H1 (cell line): ENCODE results near the gene ZFYVE19. TPM values are rescaled to one million over a fixed set of nuclear protein-coding genes. Genes with fewer than 3 reads are reported as not detected.

Source experiments
- CTCF ChIA-PET: fragments of 300-600 bp; sonication (Branson Sonifier 250); formaldehyde crosslinking; loops from one replicate; lab custom pipeline; 2021; ENCODE audit not compliant: partially characterized antibody; lab: Charles Lee
- POLR2A ChIA-PET: fragments of 300-600 bp; sonication (Branson Sonifier 250); formaldehyde crosslinking; loops from one replicate; lab custom pipeline; 2021; ENCODE audit warnings: inconsistent platforms; ENCODE audit not compliant: partially characterized antibody; lab: Charles Lee
- DNase-seq, 2 experiments: peaks; one replicate each; pipeline versions ENCODE4 v3.0.0 to v3.0.0-alpha.2; 2010 to 2022; ENCODE audit warnings: low spot score in 2 of 2, low read depth in 1 of 2, mixed read lengths in 1 of 2
- FAIRE-seq: peaks from 2 replicates; lab custom pipeline; 2011; peaks lifted over from hg19 to GRCh38; lab: Jason Lieb, UNC
- H2AFZ ChIP-seq: 2 replicates; pipeline ENCODE4 v1.8.1; 2012; ENCODE audit warnings: low read length, inconsistent platforms
- H2AK5ac ChIP-seq: 2 replicates; pipeline ENCODE4 v1.6.1; 2013; ENCODE audit warnings: low read depth, low read length
- H2BK120ac ChIP-seq: replicated peaks from 2 replicates; pipeline ENCODE3; 2013; ENCODE audit warnings: low read depth, low read length, inconsistent platforms
- H2BK12ac ChIP-seq: 2 replicates; pipeline ENCODE4 v1.6.1; 2013; ENCODE audit warnings: low read depth, low read length
- H2BK15ac ChIP-seq: 2 replicates; pipeline ENCODE4 v1.6.1; 2013; ENCODE audit warnings: low read length
- H2BK20ac ChIP-seq: 2 replicates; pipeline ENCODE4 v1.6.1; 2013; ENCODE audit warnings: low read length
- H2BK5ac ChIP-seq: 2 replicates; pipeline ENCODE4 v1.6.1; 2013; ENCODE audit warnings: low read depth, low read length
- H3K14ac ChIP-seq: 2 replicates; pipeline ENCODE4 v1.6.1; 2013; ENCODE audit warnings: inconsistent platforms; ENCODE audit not compliant: insufficient read length
- H3K18ac ChIP-seq: 2 replicates; pipeline ENCODE4 v1.6.1; 2013; ENCODE audit warnings: low read length; ENCODE audit errors: extremely low read depth
- H3K23ac ChIP-seq: 2 replicates; pipeline ENCODE4 v1.6.1; 2013; ENCODE audit warnings: inconsistent platforms; ENCODE audit not compliant: insufficient read length
- H3K23me2 ChIP-seq: 2 replicates; pipeline ENCODE4 v1.6.1; 2013; ENCODE audit warnings: low read depth, low read length
- H3K27ac ChIP-seq: 2 replicates; pipeline ENCODE4 v1.6.1; 2011; ENCODE audit warnings: low read depth, low read length, inconsistent platforms
- H3K27me3 ChIP-seq, 4 experiments: replicated peaks in 1 of 4; 1 replicate in 1 of 4; 2 replicates in 3 of 4; pipeline versions ENCODE4 v1.6.1 to v1.8.1; 2011 to 2013; ENCODE audit warnings: low read length in 3 of 4, mild to moderate bottlenecking in 3 of 4, inconsistent platforms in 2 of 4, mixed read lengths in 2 of 4, moderate library complexity in 1 of 4; ENCODE audit not compliant: control insufficient read depth in 3 of 4, insufficient read depth in 3 of 4; ENCODE audit errors: extremely low read depth in 1 of 4
- H3K36me3 ChIP-seq, 4 experiments: 2 replicates each; pipeline versions ENCODE4 v1.6.1 to v1.8.1; 2011 to 2013; ENCODE audit warnings: mild to moderate bottlenecking in 4 of 4, low read length in 3 of 4, moderate library complexity in 2 of 4, control low read depth in 1 of 4, inconsistent platforms in 1 of 4; ENCODE audit not compliant: insufficient read depth in 4 of 4, control insufficient read depth in 2 of 4
- H3K4ac ChIP-seq: replicated peaks from 2 replicates; pipeline ENCODE3; 2013; ENCODE audit warnings: low read length, low read depth, mixed read lengths, inconsistent platforms; ENCODE audit not compliant: insufficient read length
- H3K4me1 ChIP-seq, 4 experiments: replicated peaks in 1 of 4; 1 replicate in 1 of 4; 2 replicates in 3 of 4; pipeline versions ENCODE4 v1.6.1 to v1.8.1; 2011 to 2013; ENCODE audit warnings: low read length in 3 of 4, inconsistent platforms in 2 of 4, mixed read lengths in 1 of 4; ENCODE audit not compliant: insufficient read depth in 4 of 4, control insufficient read depth in 3 of 4
- H3K4me2 ChIP-seq, 2 experiments: 2 replicates each; pipeline versions ENCODE4 v1.6.1 to v1.8.1; 2011 to 2013; ENCODE audit warnings: low read depth in 2 of 2, low read length in 2 of 2, control low read depth in 1 of 2, inconsistent platforms in 1 of 2, mild to moderate bottlenecking in 1 of 2; ENCODE audit not compliant: insufficient read depth in 1 of 2
- H3K4me3 ChIP-seq, 4 experiments: fragments of 200-600, 300-600 bp in 1 of 4; sonication (generic), shearing (Covaris generic), sonication (Bioruptor Twin) in 1 of 4; 2 replicates each; pipeline versions ENCODE4 v1.5.1 to v1.8.1; 2011 to 2016; ENCODE audit warnings: low read length in 4 of 4, low read depth in 3 of 4, control low read depth in 2 of 4, inconsistent platforms in 2 of 4, mild to moderate bottlenecking in 2 of 4, mixed read lengths in 1 of 4, moderate library complexity in 1 of 4; ENCODE audit not compliant: insufficient read depth in 2 of 4; ENCODE audit errors: extremely low read depth in 1 of 4
- H3K56ac ChIP-seq: replicated peaks from 2 replicates; pipeline ENCODE3; 2013; ENCODE audit warnings: low read depth, mild to moderate bottlenecking, mixed read lengths, low read length, inconsistent platforms; ENCODE audit not compliant: insufficient read length
- H3K79me1 ChIP-seq: 2 replicates; pipeline ENCODE4 v1.6.1; 2013; ENCODE audit warnings: low read depth, low read length, control low read depth
- H3K79me2 ChIP-seq, 2 experiments: 2 replicates each; pipeline versions ENCODE4 v1.6.1 to v1.8.1; 2012 to 2013; ENCODE audit warnings: low read length in 2 of 2, mild to moderate bottlenecking in 2 of 2, inconsistent platforms in 1 of 2; ENCODE audit not compliant: insufficient read depth in 2 of 2, control insufficient read depth in 1 of 2
- H3K9ac ChIP-seq, 4 experiments: replicated peaks in 1 of 4; 1 replicate in 1 of 4; 2 replicates in 3 of 4; pipeline versions ENCODE4 v1.6.1 to v1.8.1; 2011 to 2013; ENCODE audit warnings: low read depth in 3 of 4, low read length in 3 of 4, control low read depth in 2 of 4, mild to moderate bottlenecking in 2 of 4, moderate library complexity in 2 of 4, inconsistent platforms in 1 of 4; ENCODE audit errors: extremely low read depth in 1 of 4
- H3K9me3 ChIP-seq, 2 experiments: 2 replicates each; pipeline versions ENCODE4 v1.6.1 to v1.8.1; 2012 to 2013; ENCODE audit warnings: mild to moderate bottlenecking in 2 of 2, moderate library complexity in 2 of 2, control low read depth in 1 of 2, inconsistent platforms in 1 of 2, low read depth in 1 of 2, low read length in 1 of 2, mixed read lengths in 1 of 2; ENCODE audit not compliant: insufficient read depth in 2 of 2
- H4K20me1 ChIP-seq, 2 experiments: replicated peaks in 1 of 2; 2 replicates each; pipeline versions ENCODE3 to v1.8.1; 2011 to 2013; ENCODE audit warnings: inconsistent platforms in 2 of 2, low read length in 2 of 2, mild to moderate bottlenecking in 1 of 2; ENCODE audit not compliant: insufficient read depth in 2 of 2, control insufficient read depth in 1 of 2
- H4K5ac ChIP-seq: 2 replicates; pipeline ENCODE4 v1.6.1; 2013; ENCODE audit warnings: low read length, low read depth, mixed read lengths, inconsistent platforms; ENCODE audit not compliant: insufficient read length
- H4K8ac ChIP-seq: 2 replicates; pipeline ENCODE4 v1.8.0; 2013; ENCODE audit warnings: mild to moderate bottlenecking, moderate library complexity, low read length, inconsistent platforms; ENCODE audit not compliant: insufficient read depth; ENCODE audit errors: extremely low read depth
- H4K91ac ChIP-seq: replicated peaks from 2 replicates; pipeline ENCODE3; 2013; ENCODE audit warnings: low read length, mixed read lengths, inconsistent platforms; ENCODE audit not compliant: insufficient read length
- BCL11A ChIP-seq, 2 experiments: IDR thresholded peaks; one replicate each; pipeline ENCODE4 v1.6.1; 2011; ENCODE audit warnings: low read depth in 2 of 2, low read length in 2 of 2, mild to moderate bottlenecking in 2 of 2
- BRCA1 ChIP-seq: IDR thresholded peaks from 2 replicates; pipeline ENCODE4 v1.6.1; 2012; ENCODE audit warnings: low read depth, low read length, improper control_type of control experiment
- CEBPB ChIP-seq: IDR thresholded peaks from 2 replicates; pipeline ENCODE4 v1.6.1; 2012; ENCODE audit warnings: low read depth, low read length
- HDAC6 ChIP-seq: IDR thresholded peaks from one replicate; pipeline ENCODE4 v1.7.1; 2012; ENCODE audit warnings: low read depth, mild to moderate bottlenecking, inconsistent platforms, low read length, moderate library complexity
- NANOG ChIP-seq: IDR thresholded peaks from 2 replicates; pipeline ENCODE4 v1.6.1; 2011; ENCODE audit warnings: low read length, low read depth, mild to moderate bottlenecking, inconsistent platforms; ENCODE audit not compliant: insufficient read depth, poor library complexity, severe bottlenecking
- POU5F1 ChIP-seq: IDR thresholded peaks from 2 replicates; pipeline ENCODE4 v1.6.1; 2011; ENCODE audit warnings: low read depth, mild to moderate bottlenecking, low read length, moderate library complexity
- RAD21 ChIP-seq, 2 experiments: IDR thresholded peaks in 1 of 2; conservative IDR thresholded peaks in 1 of 2; 2 replicates each; pipeline ENCODE4 v1.6.1; 2011; ENCODE audit warnings: low read depth in 2 of 2, low read length in 2 of 2, improper control_type of control experiment in 1 of 2, inconsistent platforms in 1 of 2, mild to moderate bottlenecking in 1 of 2, moderate library complexity in 1 of 2
- SP1 ChIP-seq: IDR thresholded peaks from 2 replicates; pipeline ENCODE4 v1.6.1; 2011; ENCODE audit warnings: low read depth, low read length
- TEAD4 ChIP-seq: IDR thresholded peaks from 2 replicates; pipeline ENCODE4 v1.6.1; 2012; ENCODE audit warnings: low read depth, low read length, inconsistent platforms, mixed read lengths
- WGBS, 2 experiments: shearing (Covaris generic) in 1 of 2; methylation state at CpG; one replicate each; pipeline versions ENCODE4 v1.1.6 to v1.1.7; 2013 to 2015; ENCODE audit warnings: low lambda C conversion rate in 2 of 2, mixed read lengths in 2 of 2, inconsistent platforms in 1 of 2, low coverage in 1 of 2, missing lambda C conversion rate in 1 of 2; ENCODE audit not compliant: insufficient replicate concordance in 2 of 2, insufficient coverage in 1 of 2, insufficient read length in 1 of 2; ENCODE audit errors: extremely low coverage in 1 of 2, missing lambda C conversion rate in 1 of 2; 5-methylcytosine and 5-hydroxymethylcytosine counted together
- polyA plus RNA-seq, 7 experiments: library from polyadenylated mRNA; depleted of rRNA in 3 of 7; stranded (reverse) in 5 of 7; unstranded in 2 of 7; fragments of >200 nt in 5 of 7; fragments of 200-250 nt in 2 of 7; gene quantifications; 1 replicate in 5 of 7; 2 replicates in 1 of 7; 4 replicates in 1 of 7; pipeline versions ENCODE4 v1.2.1 to v1.2.3, GENCODE V29; 2011 to 2013; ENCODE audit warnings: missing spikeins in 2 of 7, mixed read lengths in 2 of 7
- total RNA-seq: library from RNA; stranded (reverse); fragmentation: NEBNext Ultra II Directional; extraction: Animal tissue kit (Norgen Biotek cat#: 25700); gene quantifications from 2 replicates; pipeline ENCODE4 v1.2.1, GENCODE V29; 2021
- TF ChIP-seq, protein P1 (sequence below): IDR thresholded peaks from 2 replicates; pipeline ENCODE4 v1.6.1; 2012; ENCODE audit warnings: inconsistent platforms

ZFYVE19 gene
- total and polyA plus RNA-seq, 2 of the 8 experiments (the other 6 are each of a cell fraction or from before 2014, with no cell fraction given), result 11.2 to 21.8 TPM

GRCh38 chr15:40847223-40847961 lies 40.5 kb downstream of the ZFYVE19 start:
- Histone ChIP-seq H3K79me2 (peaks cover 0 to 53% of the 10 kb centered on the region in 2 experiments; a peak in 3 of 4 replicates), H3K9ac (no peak overlapping the region; a peak in 1 of 7 replicates), H4K8ac (no peak overlapping the region), H3K23me2 (peaks cover 13% of the 10 kb centered on the region), H4K5ac (no peak overlapping the region), H3K18ac (no peak overlapping the region; the same call in 1 of the 2 replicates), H3K79me1 (peaks cover 24% of the 10 kb centered on the region), H3K14ac (no peak overlapping the region), H3K4me3 (peak overlapping the region in 1 of 4 experiments; percentile 84; a peak in 2 of 8 replicates), H3K4me2 (peak overlapping the region; percentile 36 to 85), H4K91ac (no peak overlapping the region), H2AK5ac (no peak overlapping the region), H3K4ac (no peak overlapping the region), H3K56ac (no peak overlapping the region), H3K36me3 (peaks cover 3 to 25% (median 6%) of the 10 kb centered on the region in 4 experiments; a peak in 6 of 8 replicates), H2AFZ (no peak overlapping the region), H3K9me3 (no peaks in the 10 kb centered on the region), H3K4me1 (peaks cover 0 to 26% (median 15%) of the 10 kb centered on the region in 4 experiments; a peak in 6 of 7 replicates), H4K20me1 (peaks cover 7 to 23% of the 10 kb centered on the region in 2 experiments), H2BK15ac (0 out of 2 replicates have a peak overlapping the region, but pooled peaks have one; percentile 31), H2BK5ac (0 out of 2 replicates have a peak overlapping the region, but pooled peaks have one; percentile 39), H2BK120ac (no peak overlapping the region), H3K27ac (no peak overlapping the region), H3K27me3 (peaks cover 0 to 2% (median 0%) of the 10 kb centered on the region in 4 experiments; a peak in 1 of 7 replicates), H2BK12ac (no peak overlapping the region), H3K23ac (no peak overlapping the region), H2BK20ac (no peak overlapping the region)
- WGBS, 2 experiments, result 81% methylated on average over 7 of the region's 7 CpGs; no CpG with 5 or more reads in 1 of the 2 experiments
- FAIRE-seq (no peak), DNase-seq (no peak)
- ChIA-PET POLR2A (interaction anchor here (0.8 to 2.8 kb wide), 13 partner anchors 10 to 107 kb away, joined by 3 to 17 read pairs (median 3); partner anchors contain the start of gene GCHFR), CTCF (interaction anchor here (0.6 to 14.5 kb wide), 14 partner anchors 9 to 168 kb away, joined by 3 to 157 read pairs (median 4); partner anchors contain the start of gene VPS18)
- TF ChIP-seq HDAC6 (no peak), RAD21 (IDR thresholded peaks at IDR 0.05 in 1 of 2, conservative IDR thresholded peaks at IDR 0.05 in 1 of 2; ENCODE audit: low read depth in 2 of 2, low read length in 2 of 2) (no peak), BRCA1 (no peak), NANOG (no peak), SP1 (0 out of 2 replicates have a peak, but pooled peaks have one; percentile 17), TEAD4 (0 out of 2 replicates have a peak, but pooled peaks have one; percentile 17), BCL11A (IDR thresholded peaks at IDR 0.05; ENCODE audit: low read depth in 2 of 2, low read length in 2 of 2) (no peak), POU5F1 (no peak), CEBPB (no peak)
- TF ChIP-seq, protein P1, sequence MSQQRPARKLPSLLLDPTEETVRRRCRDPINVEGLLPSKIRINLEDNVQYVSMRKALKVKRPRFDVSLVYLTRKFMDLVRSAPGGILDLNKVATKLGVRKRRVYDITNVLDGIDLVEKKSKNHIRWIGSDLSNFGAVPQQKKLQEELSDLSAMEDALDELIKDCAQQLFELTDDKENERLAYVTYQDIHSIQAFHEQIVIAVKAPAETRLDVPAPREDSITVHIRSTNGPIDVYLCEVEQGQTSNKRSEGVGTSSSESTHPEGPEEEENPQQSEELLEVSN, result no peak
